NOMO-1 treated with DMSO at 0.1 percent for 48 hours (cell line): Measurements from ENCODE around the gene REEP3.

Source experiments
- DNase-seq: peaks from one replicate; lab custom pipeline; 2025; ENCODE audit not compliant: unreplicated experiment; lab: John Stamatoyannopoulos, UW

The REEP3 gene

GRCh38 chr10:63584725-63585035 is 63.5 kb downstream of the REEP3 start:
- no peak for DNase-seq

- DNase-seq = no peak
These were observed 63.8 kb downstream of the REEP3 start for GRCh38 chr10:63585041-63585440.

- DNase-seq = no peak
These were observed 64.8 kb downstream of the REEP3 start for GRCh38 chr10:63586043-63586442.

- DNase-seq = no peak
These were observed 66.0 kb downstream of the REEP3 start for GRCh38 chr10:63587191-63587590.

GRCh38 chr10:63588436-63589167 is 67.4 kb downstream of the REEP3 start:
- no peak for DNase-seq

- DNase-seq = no peak
These were observed 70.6 kb downstream of the REEP3 start for GRCh38 chr10:63591600-63592379.

- DNase-seq = no peak
These were observed 72.4 kb downstream of the REEP3 start for GRCh38 chr10:63593576-63593975.

GRCh38 chr10:63595072-63595471 is 73.9 kb downstream of the REEP3 start:
- no peak for DNase-seq

- DNase-seq = no peak
These were observed 75.7 kb downstream of the REEP3 start for GRCh38 chr10:63596924-63597323.

GRCh38 chr10:63600540-63600939 is 79.3 kb downstream of the REEP3 start:
- no peak for DNase-seq

- no peak for DNase-seq
These were observed 82.7 kb downstream of the REEP3 start for GRCh38 chr10:63603709-63604445.

GRCh38 chr10:63605197-63605967 is 84.2 kb downstream of the REEP3 start:
- DNase-seq = no peak

- no peak for DNase-seq
These were observed 87.3 kb downstream of the REEP3 start for GRCh38 chr10:63608511-63608910.

- DNase-seq = no peak
These were observed 89.9 kb downstream of the REEP3 start for GRCh38 chr10:63611078-63611477.

GRCh38 chr10:63614371-63614891 is 93.2 kb downstream of the REEP3 start:
- DNase-seq = no peak

GRCh38 chr10:63618552-63618951 is 97.4 kb downstream of the REEP3 start:
- no peak for DNase-seq

GRCh38 chr10:63619426-63619825 is 98.2 kb downstream of the REEP3 start:
- DNase-seq = no peak

- DNase-seq = no peak
These were observed 100.9 kb downstream of the REEP3 start for GRCh38 chr10:63622097-63622496.

- no peak for DNase-seq
These were observed 103.5 kb downstream of the REEP3 start for GRCh38 chr10:63624701-63625100.

GRCh38 chr10:63627396-63627795 is 106.2 kb downstream of the REEP3 start:
- DNase-seq = no peak

- peak; percentile 26 for DNase-seq
These were observed 106.7 kb downstream of the REEP3 start for GRCh38 chr10:63627881-63628296.
